Endothelial cell of umbilical vein (primary cell): Measurements from ENCODE around the gene GRK5. TPM values are rescaled to one million over a fixed set of nuclear protein-coding genes. Genes with fewer than 3 reads are reported as not detected.

ENCODE experiments used
- BruUV-seq: library from RNA; stranded (reverse); fragments of 400-500 nt; replicated peaks from 2 replicates; lab custom pipeline; 2021; lab: Mats Ljungman, UMichigan
- CTCF ChIA-PET: fragments of 300-600, 350-600 bp; sonication (Branson Sonifier 250); formaldehyde crosslinking; loops from one replicate; lab custom pipeline; 2021; ENCODE audit warnings: antibody characterized with exemption, inconsistent platforms; lab: Charles Lee
- POLR2A ChIA-PET: fragments of 300-600, 350-600 bp; sonication (Branson Sonifier 250); formaldehyde crosslinking; loops from one replicate; lab custom pipeline; 2021; ENCODE audit warnings: antibody characterized with exemption, inconsistent platforms; lab: Charles Lee
- DNase-seq: peaks from one replicate; pipeline ENCODE4 v3.0.0-alpha.2; 2011; ENCODE audit warnings: low read depth, low spot score
- FAIRE-seq: peaks from 2 replicates; lab custom pipeline; 2011; peaks lifted over from hg19 to GRCh38; lab: Jason Lieb, UNC
- H2AFZ ChIP-seq: 2 replicates; pipeline ENCODE4 v1.6.0; 2012; ENCODE audit warnings: low read depth, low read length, control low read depth, inconsistent platforms
- H3K27ac ChIP-seq: 2 replicates; pipeline ENCODE4 v1.5.1; 2011; ENCODE audit warnings: low read depth, mild to moderate bottlenecking, control low read depth, low read length, moderate library complexity; ENCODE audit not compliant: insufficient read depth
- H3K27me3 ChIP-seq, 2 experiments: 2 replicates each; pipeline versions ENCODE4 v1.6.0 to v1.6.1; 2011; ENCODE audit warnings: low read length in 2 of 2, mixed read lengths in 1 of 2; ENCODE audit not compliant: control insufficient read depth in 2 of 2, insufficient read depth in 2 of 2
- H3K36me3 ChIP-seq, 2 experiments: 2 replicates in 1 of 2; 3 replicates in 1 of 2; pipeline ENCODE4 v1.5.1; 2011; ENCODE audit warnings: low read length in 2 of 2, mild to moderate bottlenecking in 1 of 2, moderate library complexity in 1 of 2; ENCODE audit not compliant: control insufficient read depth in 2 of 2, insufficient read depth in 2 of 2; ENCODE audit errors: extremely low read depth in 1 of 2
- H3K4me1 ChIP-seq: 3 replicates; pipeline ENCODE4 v1.5.1; 2011; ENCODE audit warnings: mild to moderate bottlenecking, low read length; ENCODE audit not compliant: control insufficient read depth, insufficient read depth; ENCODE audit errors: extremely low read depth
- H3K4me2 ChIP-seq: 2 replicates; pipeline ENCODE4 v1.6.1; 2011; ENCODE audit warnings: low read length, control low read depth, mixed read lengths; ENCODE audit not compliant: insufficient read depth
- H3K4me3 ChIP-seq, 3 experiments: fragments of 200-600 bp in 1 of 3; sonication (generic), shearing (Covaris generic) in 1 of 3; replicated peaks in 1 of 3; 2 replicates each; pipeline ENCODE4 v1.5.1; 2011 to 2016; ENCODE audit warnings: control low read depth in 3 of 3, low read length in 3 of 3, mild to moderate bottlenecking in 2 of 3, inconsistent platforms in 1 of 3, low read depth in 1 of 3, moderate library complexity in 1 of 3; ENCODE audit not compliant: insufficient read depth in 1 of 3
- H3K79me2 ChIP-seq: 2 replicates; pipeline ENCODE4 v1.6.0; 2012; ENCODE audit warnings: low read length, inconsistent platforms; ENCODE audit not compliant: control insufficient read depth, insufficient read depth
- H3K9ac ChIP-seq: replicated peaks from 2 replicates; pipeline ENCODE3; 2011; ENCODE audit warnings: low read length, control low read depth; ENCODE audit not compliant: insufficient read depth; ENCODE audit errors: extremely low read depth
- H3K9me1 ChIP-seq: replicated peaks from 3 replicates; pipeline ENCODE4 v1.6.0; 2011; ENCODE audit warnings: mild to moderate bottlenecking, low read length; ENCODE audit not compliant: control insufficient read depth, insufficient read depth; ENCODE audit errors: extremely low read depth
- H3K9me3 ChIP-seq: replicated peaks from 2 replicates; pipeline ENCODE4 v1.5.1; 2012; ENCODE audit warnings: low read length, inconsistent platforms; ENCODE audit not compliant: control insufficient read depth, insufficient read depth
- H4K20me1 ChIP-seq: replicated peaks from 2 replicates; pipeline ENCODE3; 2011; ENCODE audit warnings: mild to moderate bottlenecking, low read length; ENCODE audit not compliant: control insufficient read depth, insufficient read depth; ENCODE audit errors: extremely low read depth
- CTCF ChIP-seq, 2 donors: IDR thresholded peaks; 1 replicate in 1 of 2; 2 replicates in 1 of 2; pipeline ENCODE4 v1.5.1; 2011; ENCODE audit warnings: low read length in 2 of 2, mild to moderate bottlenecking in 2 of 2, moderate library complexity in 2 of 2, control low read depth in 1 of 2, inconsistent platforms in 1 of 2, low read depth in 1 of 2; ENCODE audit not compliant: insufficient read depth in 1 of 2; ENCODE audit errors: extremely low read depth in 1 of 2
- EZH2 ChIP-seq: IDR thresholded peaks from 2 replicates; pipeline ENCODE4 v1.6.1; 2012; ENCODE audit warnings: borderline replicate concordance, low read depth, mild to moderate bottlenecking, moderate library complexity, low read length, inconsistent platforms; ENCODE audit not compliant: severe bottlenecking
- FOS ChIP-seq: IDR thresholded peaks from 2 replicates; pipeline ENCODE4 v1.6.1; 2011; ENCODE audit warnings: mild to moderate bottlenecking, low read length, moderate library complexity, borderline replicate concordance; ENCODE audit not compliant: insufficient read depth
- GATA2 ChIP-seq: IDR thresholded peaks from 2 replicates; pipeline ENCODE4 v1.7.0; 2011; ENCODE audit warnings: low read depth, mild to moderate bottlenecking, moderate library complexity, mixed read lengths, low read length; ENCODE audit not compliant: insufficient read length, insufficient read depth
- JUN ChIP-seq: IDR thresholded peaks from 2 replicates; pipeline ENCODE4 v1.6.1; 2011; ENCODE audit warnings: borderline replicate concordance, low read depth; ENCODE audit not compliant: insufficient read length, insufficient read depth
- MAX ChIP-seq: IDR thresholded peaks from 2 replicates; pipeline ENCODE4 v1.6.1; 2011; ENCODE audit not compliant: insufficient read depth, insufficient read length
- MYC ChIP-seq: IDR thresholded peaks from one replicate; pipeline ENCODE4 v1.6.1; 2011; ENCODE audit warnings: mild to moderate bottlenecking, low read depth, low read length
- POLR2A ChIP-seq: IDR thresholded peaks from 2 replicates; pipeline ENCODE4 v1.6.1; 2012; ENCODE audit warnings: low read depth, mild to moderate bottlenecking, control low read depth, low read length
- POLR2AphosphoS5 ChIP-seq: IDR thresholded peaks from 2 replicates; pipeline ENCODE4 v1.6.1; 2012; ENCODE audit warnings: low read depth, mild to moderate bottlenecking, control low read depth, low read length, moderate library complexity; ENCODE audit not compliant: insufficient read depth
- dilution Hi-C: fragments of 300-500 bp; cut with MboI; formaldehyde crosslinking; loops from one replicate; pipeline ENCODE4 v1.15.0; 2019; ENCODE audit warnings: low sequenced_read_pairs; ENCODE audit not compliant: extremely low pct_ligation_motif_present
- intact Hi-C: fragments of 100-400 bp; cut with micrococcal nuclease; formaldehyde crosslinking; loops from one replicate; pipeline ENCODE4 v1.10.0; 2022
- polyA plus RNA-seq, 4 experiments: library from polyadenylated mRNA; depleted of rRNA in 3 of 4; stranded (reverse) in 3 of 4; unstranded in 1 of 4; fragments of >200 nt; gene quantifications; 2 replicates each; pipeline versions ENCODE4 v1.2.1 to v1.2.3, GENCODE V29; 2011 to 2012; ENCODE audit warnings: missing spikeins in 1 of 4
- total RNA-seq: library from RNA; stranded (reverse); gene quantifications from 2 replicates; pipeline ENCODE4 v1.2.3, GENCODE V29; 2021

Gene GRK5
- total and polyA plus RNA-seq, 2 donors (not counting 3 experiments of a cell fraction or from before 2014, with no cell fraction given): 13.1 to 29.5 TPM

- H3K9ac ChIP-seq: no peak overlapping the region
- H3K4me3 ChIP-seq: no peak overlapping the region
- BruUV-seq: no TSS peak
- no peaks in the 10 kb centered on the region for H3K9me1 ChIP-seq
- DNase-seq (no peak), FAIRE-seq (no peak)
- ChIA-PET CTCF (interaction anchor here (1.8 to 2.3 kb wide), 2 partner anchors 11 to 198 kb away, joined by 7 to 8 read pairs; no protein-coding TSS in a partner anchor), POLR2A (no interaction called here)
- H3K4me1 ChIP-seq: peaks cover 47% of the 10 kb centered on the region
- H3K27ac ChIP-seq: no peak overlapping the region
- H3K79me2 ChIP-seq: no peaks in the 10 kb centered on the region
- intact Hi-C loops (no loop called here), dilution Hi-C loops (no loop called here)
- H3K4me2 ChIP-seq: no peak overlapping the region
- H4K20me1 ChIP-seq: no peaks in the 10 kb centered on the region
- TF ChIP-seq POLR2A (no peak), EZH2 (no peak), FOS (no peak), JUN (no peak)
- no peaks in the 10 kb centered on the region for H3K9me3 ChIP-seq
- H2AFZ ChIP-seq: no peak overlapping the region
- no peaks in the 10 kb centered on the region for H3K27me3 ChIP-seq
- no peaks in the 10 kb centered on the region for H3K36me3 ChIP-seq
Observed at GRCh38 chr10:119407254-119407777, 199.9 kb downstream of the GRK5 start.

- BruUV-seq: no TSS peak
- Histone ChIP-seq H3K9me3 (no peaks in the 10 kb centered on the region), H3K4me1 (peaks cover 48% of the 10 kb centered on the region), H3K9ac (no peak overlapping the region), H2AFZ (no peak overlapping the region), H3K4me2 (no peak overlapping the region), H3K4me3 (no peak overlapping the region), H3K36me3 (no peaks in the 10 kb centered on the region), H3K27ac (no peak overlapping the region), H3K79me2 (no peaks in the 10 kb centered on the region), H3K27me3 (no peaks in the 10 kb centered on the region), H3K9me1 (no peaks in the 10 kb centered on the region), H4K20me1 (no peaks in the 10 kb centered on the region)
- FAIRE-seq (no peak), DNase-seq (no peak)
- ChIA-PET CTCF (interaction anchor here (1.0 to 3.2 kb wide), 2 partner anchors 137 to 210 kb away, joined by 3 to 15 read pairs; no protein-coding TSS in a partner anchor), POLR2A (no interaction called here)
- dilution Hi-C loops (no loop called here), intact Hi-C loops (no loop called here)
- TF ChIP-seq JUN (no peak), FOS (no peak), GATA2 (no peak), MAX (no peak), POLR2A (no peak), EZH2 (no peak), MYC (no peak), CTCF (IDR thresholded peaks at IDR 0.05; ENCODE audit: extremely low read depth in 1 of 2, insufficient read depth in 1 of 2, low read depth in 1 of 2, low read length in 2 of 2) (no peak), POLR2AphosphoS5 (no peak)
Observed at GRCh38 chr10:119408072-119408471, 200.7 kb downstream of the GRK5 start.
